NOMO-1 treated with dmso at 0.1 percent for 144 hours (cell line): ENCODE data around the gene COL1A2.

Experiments
- DNase-seq: peaks from one replicate; lab custom pipeline; 2025; ENCODE audit not compliant: unreplicated experiment; lab: John Stamatoyannopoulos, UW

The COL1A2 gene

DNA sequence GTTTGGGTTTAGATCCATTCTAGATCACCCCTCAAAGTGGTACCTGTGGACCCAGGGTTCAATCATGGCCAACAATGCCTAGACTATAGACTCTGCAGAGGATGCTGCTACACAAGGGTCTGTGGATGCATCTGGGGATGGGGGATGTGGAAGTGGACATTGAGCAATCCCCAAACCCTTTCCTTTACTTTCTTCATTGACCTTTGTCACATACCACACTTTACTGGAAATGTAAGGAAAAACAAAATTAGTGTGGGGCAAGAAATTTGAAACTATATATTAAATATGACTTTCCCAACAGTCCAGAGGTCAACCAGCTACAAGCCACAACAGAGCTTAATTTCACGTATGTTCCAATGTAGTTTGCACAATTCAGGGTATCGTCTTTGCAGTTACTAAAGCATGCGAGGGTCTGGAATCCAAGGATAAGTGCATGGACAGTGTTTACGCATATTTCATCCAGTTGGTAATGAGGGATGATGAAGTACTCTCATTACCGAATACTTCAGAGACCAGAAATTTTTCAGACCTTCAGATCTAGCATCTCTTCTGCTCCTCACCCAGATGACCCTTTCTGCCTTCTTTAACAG lies 81.7 kb downstream of the COL1A2 start:
- DNase-seq, result no peak

DNA sequence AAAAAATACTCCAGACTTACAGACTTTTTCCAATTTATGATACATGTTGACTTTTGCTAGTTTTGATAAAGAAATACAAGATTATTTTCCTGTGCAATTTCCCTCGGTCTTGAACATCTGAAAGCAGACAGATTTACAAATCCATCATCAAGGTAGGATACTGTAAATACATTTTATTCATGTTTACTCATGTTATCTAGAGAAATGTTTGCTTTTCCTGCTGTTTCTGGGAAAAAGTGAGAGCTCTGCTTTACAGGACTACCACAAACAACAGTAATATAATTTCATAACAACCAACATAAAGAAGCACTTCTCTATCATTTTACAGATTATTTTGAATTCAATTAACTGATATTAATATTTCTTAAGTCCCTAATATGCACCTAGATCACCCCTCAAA lies 83.2 kb downstream of the COL1A2 start:
- no peak for DNase-seq

DNA sequence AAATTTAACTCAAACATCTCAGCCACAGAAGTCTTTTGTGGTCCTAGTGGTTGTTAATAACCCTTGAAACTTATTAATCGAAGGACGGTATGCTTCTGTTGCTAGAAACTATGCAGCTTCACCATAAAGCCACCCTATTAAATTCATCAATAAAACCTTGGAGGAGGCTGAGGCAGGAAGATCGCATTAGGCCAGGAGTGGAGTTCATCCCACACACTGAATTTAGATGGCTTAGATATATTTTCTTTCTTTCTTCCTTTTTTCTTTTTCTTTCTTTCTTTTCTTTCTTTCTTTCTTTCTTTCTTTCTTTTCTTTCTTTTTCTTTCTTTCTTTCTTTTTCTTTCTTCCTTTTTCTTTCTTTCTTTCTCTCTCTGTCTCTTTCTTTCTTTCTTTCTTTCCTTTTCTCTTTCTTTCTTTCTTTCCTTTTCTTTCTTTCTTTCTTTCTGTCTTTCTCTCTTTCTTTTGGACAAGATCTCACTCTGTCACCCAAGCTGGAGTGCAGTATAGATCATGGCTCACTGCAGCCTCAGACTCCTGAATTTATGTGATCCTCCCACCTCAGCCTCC lies 84.0 kb downstream of the COL1A2 start:
- DNase-seq, result no peak
